Neural progenitor cell (in vitro differentiated cells): ENCODE measurements around the gene CPSF7. TPM values are rescaled to one million over a fixed set of nuclear protein-coding genes. Genes with fewer than 3 reads are reported as not detected.
"Not testable (repeated sequence)": the region's sequence is repeated elsewhere in the genome, so short reads cannot be mapped to it uniquely, and the experiment has no call there.

Experiments used
- DNase-seq: peaks from one replicate; pipeline ENCODE4 v3.0.0-alpha.2; 2016; ENCODE audit warnings: low spot score
- H2AFZ ChIP-seq: fragments of 200-600 bp; sonication (generic); replicated peaks from 2 replicates; pipeline ENCODE4 v1.6.1; 2016; ENCODE audit warnings: antibody characterized with exemption
- H3F3A ChIP-seq: fragments of 200-600 bp; sonication (generic); 2 replicates; pipeline ENCODE4 v1.6.1; 2016; ENCODE audit warnings: antibody characterized with exemption, low read depth
- H3K27ac ChIP-seq: fragments of 200-600 bp; sonication (generic); 2 replicates; pipeline ENCODE4 v1.5.1; 2016; ENCODE audit warnings: mild to moderate bottlenecking
- H3K27me3 ChIP-seq: fragments of 200-600 bp; sonication (generic); 2 replicates; pipeline ENCODE4 v1.6.1; 2016; ENCODE audit warnings: mild to moderate bottlenecking, moderate library complexity
- H3K36me3 ChIP-seq: fragments of 200-600 bp; sonication (generic); 2 replicates; pipeline ENCODE4 v1.5.1; 2016
- H3K4me1 ChIP-seq: fragments of 200-600 bp; sonication (generic); 2 replicates; pipeline ENCODE4 v1.6.1; 2016; ENCODE audit warnings: mixed run types
- H3K4me2 ChIP-seq: fragments of 200-600 bp; sonication (generic); 2 replicates; pipeline ENCODE4 v1.6.1; 2016
- H3K4me3 ChIP-seq: fragments of 200-600 bp; sonication (generic); 2 replicates; pipeline ENCODE4 v1.5.1; 2016
- H3K79me2 ChIP-seq: fragments of 200-600 bp; sonication (generic); 2 replicates; pipeline ENCODE4 v1.6.1; 2016; ENCODE audit warnings: low read depth
- H3K9ac ChIP-seq: fragments of 200-600 bp; sonication (generic); 2 replicates; pipeline ENCODE4 v1.6.1; 2016
- H3K9me3 ChIP-seq: fragments of 200-600 bp; sonication (generic); 2 replicates; pipeline ENCODE4 v1.5.1; 2016; ENCODE audit warnings: low read depth
- H4K20me1 ChIP-seq: fragments of 200-600 bp; sonication (generic); 2 replicates; pipeline ENCODE4 v1.6.1; 2016; ENCODE audit warnings: low read depth
- H3K27ac Mint-ChIP-seq: 3 replicates; pipeline ENCODE4 v1.8.0; 2021; ENCODE audit warnings: mixed read lengths
- H3K27me3 Mint-ChIP-seq: 2 replicates; pipeline ENCODE4 v1.8.0; 2022; ENCODE audit warnings: low read depth, mild to moderate bottlenecking, inconsistent platforms, moderate library complexity, mixed read lengths; ENCODE audit not compliant: insufficient read depth
- H3K36me3 Mint-ChIP-seq: 3 replicates; pipeline ENCODE4 v1.8.0; 2021; ENCODE audit warnings: mixed read lengths
- H3K4me1 Mint-ChIP-seq: 3 replicates; pipeline ENCODE4 v1.8.0; 2021; ENCODE audit warnings: mixed read lengths
- H3K4me3 Mint-ChIP-seq: 3 replicates; pipeline ENCODE4 v1.8.0; 2021; ENCODE audit warnings: mild to moderate bottlenecking, moderate library complexity, mixed read lengths
- H3K9me3 Mint-ChIP-seq: 3 replicates; pipeline ENCODE4 v1.8.0; 2020; ENCODE audit warnings: mixed read lengths
- CTCF ChIP-seq: fragments of 200-600 bp; sonication (generic); IDR thresholded peaks from 2 replicates; pipeline ENCODE4 v1.5.1; 2017; ENCODE audit warnings: antibody characterized with exemption, mild to moderate bottlenecking
- EZH2 ChIP-seq: fragments of 200-600 bp; sonication (generic); IDR thresholded peaks from 2 replicates; pipeline ENCODE4 v1.6.1; 2017; ENCODE audit warnings: antibody characterized with exemption, mild to moderate bottlenecking, moderate library complexity
- EZH2phosphoT487 ChIP-seq: fragments of 200-600 bp; sonication (generic); IDR thresholded peaks from 2 replicates; pipeline ENCODE4 v1.6.1; 2017; ENCODE audit warnings: antibody characterized with exemption
- total RNA-seq: library from RNA; depleted of rRNA; stranded (reverse); fragments of >200 nt; gene quantifications from 2 replicates; pipeline ENCODE4 v1.2.3, GENCODE V29; 2015; ENCODE audit warnings: low replicate concordance

CPSF7 gene
- total RNA-seq, 1 donor from 2014 or later, result 60.7 TPM

- H3F3A ChIP-seq, result peaks cover 4% of the 10 kb centered on the region
- peak overlapping the region; percentile 10 for H3K4me3 Mint-ChIP-seq
- H4K20me1 ChIP-seq, result peaks cover 10% of the 10 kb centered on the region
- no peaks in the 10 kb centered on the region for H3K4me1 Mint-ChIP-seq
- H3K9ac ChIP-seq, result no peak overlapping the region
- H3K27ac ChIP-seq, result no peak overlapping the region
- H3K4me3 ChIP-seq, result no peak overlapping the region
- H3K79me2 ChIP-seq, result no peaks in the 10 kb centered on the region
- no peaks in the 10 kb centered on the region for H3K27me3 ChIP-seq
- H3K27me3 Mint-ChIP-seq, result peaks cover 5% of the 10 kb centered on the region
- H3K36me3 ChIP-seq, result no peaks in the 10 kb centered on the region
- peaks cover 6% of the 10 kb centered on the region for H3K4me1 ChIP-seq
- H2AFZ ChIP-seq, result no peak overlapping the region
- TF ChIP-seq EZH2phosphoT487 (no peak), CTCF (no peak), EZH2 (no peak)
- no peak overlapping the region for H3K4me2 ChIP-seq
- peaks cover 7% of the 10 kb centered on the region for H3K36me3 Mint-ChIP-seq
- H3K27ac Mint-ChIP-seq, result no peak overlapping the region
- no peaks in the 10 kb centered on the region for H3K9me3 ChIP-seq
- no peaks in the 10 kb centered on the region for H3K9me3 Mint-ChIP-seq
- DNase-seq, result no peak
Observed at GRCh38 chr11:61468002-61468401, 38.2 kb upstream of the CPSF7 start.

GRCh38 chr11:61467602-61468001, 37.8 kb upstream of the CPSF7 start:
- H3K4me3 ChIP-seq, H3K9me3 Mint-ChIP-seq, H3K4me2 ChIP-seq, H3F3A ChIP-seq, H3K4me1 Mint-ChIP-seq, H3K27me3 ChIP-seq, H3K4me3 Mint-ChIP-seq, H2AFZ ChIP-seq, H3K4me1 ChIP-seq, H3K27me3 Mint-ChIP-seq, H3K27ac ChIP-seq, H4K20me1 ChIP-seq, H3K36me3 Mint-ChIP-seq, H3K9ac ChIP-seq, H3K36me3 ChIP-seq, H3K9me3 ChIP-seq, H3K79me2 ChIP-seq, DNase-seq, H3K27ac Mint-ChIP-seq: not testable (repeated sequence)

GRCh38 chr11:61460986-61461385, 31.2 kb upstream of the CPSF7 start:
- Histone ChIP-seq H3K27me3 (no peaks in the 10 kb centered on the region), H2AFZ (no peak overlapping the region), H3K36me3 (no peaks in the 10 kb centered on the region), H3K4me1 (no peaks in the 10 kb centered on the region), H3F3A (no peaks in the 10 kb centered on the region), H4K20me1 (no peaks in the 10 kb centered on the region), H3K4me3 (no peak overlapping the region), H3K4me2 (no peak overlapping the region), H3K9me3 (no peaks in the 10 kb centered on the region), H3K79me2 (no peaks in the 10 kb centered on the region), H3K9ac (no peak overlapping the region), H3K27ac (no peak overlapping the region)
- Mint-ChIP-seq H3K36me3 (peaks cover 7% of the 10 kb centered on the region), H3K27me3 (no peaks in the 10 kb centered on the region), H3K4me1 (no peaks in the 10 kb centered on the region), H3K4me3 (no peak overlapping the region), H3K9me3 (no peaks in the 10 kb centered on the region), H3K27ac (no peak overlapping the region)
- DNase-seq, result no peak
- no peak for TF ChIP-seq EZH2phosphoT487
- no peak for TF ChIP-seq EZH2
- TF ChIP-seq CTCF, result peak; percentile 15

- H3K79me2 ChIP-seq, result no peaks in the 10 kb centered on the region
- H3K27me3 ChIP-seq, result no peaks in the 10 kb centered on the region
- no peak overlapping the region for H3K4me3 Mint-ChIP-seq
- H3K9ac ChIP-seq, result no peak overlapping the region
- no peaks in the 10 kb centered on the region for H4K20me1 ChIP-seq
- H3K4me2 ChIP-seq, result no peak overlapping the region
- H3K27ac ChIP-seq, result no peak overlapping the region
- H3K36me3 Mint-ChIP-seq, result peaks cover 8% of the 10 kb centered on the region
- H3K36me3 ChIP-seq, result no peaks in the 10 kb centered on the region
- H3F3A ChIP-seq, result no peaks in the 10 kb centered on the region
- no peaks in the 10 kb centered on the region for H3K27me3 Mint-ChIP-seq
- no peak for DNase-seq
- no peaks in the 10 kb centered on the region for H3K4me1 Mint-ChIP-seq
- H3K9me3 ChIP-seq, result no peaks in the 10 kb centered on the region
- H3K4me1 ChIP-seq, result no peaks in the 10 kb centered on the region
- H3K4me3 ChIP-seq, result no peak overlapping the region
- no peaks in the 10 kb centered on the region for H3K9me3 Mint-ChIP-seq
- no peak overlapping the region for H3K27ac Mint-ChIP-seq
- no peak overlapping the region for H2AFZ ChIP-seq
- no peak for TF ChIP-seq EZH2
- TF ChIP-seq CTCF, result no peak
- TF ChIP-seq EZH2phosphoT487, result no peak
Observed at GRCh38 chr11:61460474-61460881, 30.7 kb upstream of the CPSF7 start.
